ENCODE results near the gene BLMH.

- TF ChIP-seq FOXP2 (optimal IDR thresholded peaks at IDR 0.05; ENCODE audit: borderline replicate concordance, extremely low read depth, extremely low read length, insufficient read depth) (no peak), SIN3A (IDR thresholded peaks at IDR 0.05; ENCODE audit: borderline replicate concordance, insufficient read depth, low read length) (no peak), REST (IDR thresholded peaks at IDR 0.05; ENCODE audit: insufficient read depth in 1 of 2, low read depth in 2 of 2, low read length in 2 of 2) (no peak)
These were observed 37.6 kb downstream of the BLMH start for GRCh38 chr17:30254150-30254549.

Measured in PFSK-1 (cell line).